HG03565 (cell line): ENCODE results near the gene IL21R.
A peak's percentile ranks its signal among the peaks of the same experiment; 100 is the strongest.
"Not testable (repeated sequence)": the region's sequence is repeated elsewhere in the genome, so short reads cannot be mapped to it uniquely, and the experiment has no call there.

Experiments used
- ATAC-seq: cut with Tn5 transposase; IDR thresholded peaks from one replicate; pipeline ENCODE4 v1.9.1; 2021; ENCODE audit warnings: mild to moderate bottlenecking, moderate library complexity; ENCODE audit not compliant: unreplicated experiment

Gene IL21R

GRCh38 chr16:27426423-27427408 lies 24.7 kb downstream of the IL21R start:
- peak; percentile 69 for ATAC-seq

GRCh38 chr16:27427538-27427937 lies 25.6 kb downstream of the IL21R start:
- ATAC-seq: no peak

- no peak for ATAC-seq
Observed at GRCh38 chr16:27428026-27428785, 26.2 kb downstream of the IL21R start.

GRCh38 chr16:27429330-27429871 lies 27.4 kb downstream of the IL21R start:
- no peak for ATAC-seq

GRCh38 chr16:27429981-27430441 lies 28.0 kb downstream of the IL21R start:
- ATAC-seq: no peak

GRCh38 chr16:27430512-27430911 lies 28.5 kb downstream of the IL21R start:
- no peak for ATAC-seq

GRCh38 chr16:27430923-27431484 lies 29.0 kb downstream of the IL21R start:
- no peak for ATAC-seq

- ATAC-seq: no peak
Observed at GRCh38 chr16:27431773-27432532, 30.0 kb downstream of the IL21R start.

GRCh38 chr16:27432558-27432957 lies 30.6 kb downstream of the IL21R start:
- ATAC-seq: no peak

- ATAC-seq: not testable (repeated sequence)
Observed at GRCh38 chr16:27433191-27433590, 31.2 kb downstream of the IL21R start.

GRCh38 chr16:27433636-27434035 lies 31.7 kb downstream of the IL21R start:
- ATAC-seq: no peak

- no peak for ATAC-seq
Observed at GRCh38 chr16:27434141-27435051, 32.4 kb downstream of the IL21R start.

- not testable (repeated sequence) for ATAC-seq
Observed at GRCh38 chr16:27435146-27435545, 33.2 kb downstream of the IL21R start.

- ATAC-seq: no peak
Observed at GRCh38 chr16:27436065-27436464, 34.1 kb downstream of the IL21R start.

GRCh38 chr16:27436921-27437650 lies 35.1 kb downstream of the IL21R start:
- no peak for ATAC-seq

GRCh38 chr16:27437946-27438345 lies 36.0 kb downstream of the IL21R start:
- ATAC-seq: no peak

GRCh38 chr16:27439271-27440018 lies 37.5 kb downstream of the IL21R start:
- ATAC-seq: no peak

- no peak for ATAC-seq
Observed at GRCh38 chr16:27441276-27441675, 39.3 kb downstream of the IL21R start.
